GM18498 (cell line): ENCODE results near the gene SELENOK.

Experiments used
- ATAC-seq: cut with Tn5 transposase; IDR thresholded peaks from one replicate; pipeline ENCODE4 v1.9.1; 2021; ENCODE audit warnings: mild to moderate bottlenecking, moderate library complexity; ENCODE audit not compliant: unreplicated experiment

The SELENOK gene

DNA sequence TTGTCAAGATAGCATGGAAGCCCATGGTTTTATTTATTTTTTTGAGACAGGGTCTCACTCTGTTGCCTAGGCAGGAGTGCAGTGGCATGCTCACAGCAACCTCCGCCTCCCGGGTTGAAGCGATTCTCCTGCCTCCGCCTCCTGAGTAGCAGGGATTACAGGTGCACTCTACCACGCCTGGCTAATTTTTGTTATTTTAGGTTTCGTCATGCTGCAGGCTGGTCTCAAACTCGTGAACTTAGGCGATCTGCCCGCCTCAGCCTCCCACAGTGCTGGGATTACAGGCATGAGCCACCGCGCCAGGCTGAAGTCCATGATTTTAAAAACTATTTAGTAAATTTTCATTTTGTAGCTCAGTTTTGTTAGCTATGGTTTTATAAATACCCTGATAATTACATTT lies 7.0 kb downstream of the SELENOK start:
- no peak for ATAC-seq

DNA sequence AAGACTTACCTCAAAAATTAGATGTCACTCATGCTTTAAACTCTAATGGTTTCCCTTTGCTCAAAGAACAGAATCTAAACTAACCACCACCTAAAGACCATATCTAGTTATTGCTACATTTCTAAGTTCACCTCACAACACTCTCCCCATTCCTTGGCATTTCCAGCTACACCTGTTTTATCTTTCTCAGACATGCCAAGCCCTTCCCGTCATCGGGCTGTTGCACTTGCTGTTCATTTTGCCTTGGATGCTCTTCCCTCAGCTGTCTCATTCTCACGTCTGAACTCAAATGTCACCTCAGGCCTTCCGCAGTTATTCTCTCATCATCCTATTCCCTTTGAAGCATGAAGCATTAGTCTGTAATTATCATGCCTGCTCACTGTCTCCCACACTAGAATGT lies 8.7 kb downstream of the SELENOK start:
- no peak for ATAC-seq

DNA sequence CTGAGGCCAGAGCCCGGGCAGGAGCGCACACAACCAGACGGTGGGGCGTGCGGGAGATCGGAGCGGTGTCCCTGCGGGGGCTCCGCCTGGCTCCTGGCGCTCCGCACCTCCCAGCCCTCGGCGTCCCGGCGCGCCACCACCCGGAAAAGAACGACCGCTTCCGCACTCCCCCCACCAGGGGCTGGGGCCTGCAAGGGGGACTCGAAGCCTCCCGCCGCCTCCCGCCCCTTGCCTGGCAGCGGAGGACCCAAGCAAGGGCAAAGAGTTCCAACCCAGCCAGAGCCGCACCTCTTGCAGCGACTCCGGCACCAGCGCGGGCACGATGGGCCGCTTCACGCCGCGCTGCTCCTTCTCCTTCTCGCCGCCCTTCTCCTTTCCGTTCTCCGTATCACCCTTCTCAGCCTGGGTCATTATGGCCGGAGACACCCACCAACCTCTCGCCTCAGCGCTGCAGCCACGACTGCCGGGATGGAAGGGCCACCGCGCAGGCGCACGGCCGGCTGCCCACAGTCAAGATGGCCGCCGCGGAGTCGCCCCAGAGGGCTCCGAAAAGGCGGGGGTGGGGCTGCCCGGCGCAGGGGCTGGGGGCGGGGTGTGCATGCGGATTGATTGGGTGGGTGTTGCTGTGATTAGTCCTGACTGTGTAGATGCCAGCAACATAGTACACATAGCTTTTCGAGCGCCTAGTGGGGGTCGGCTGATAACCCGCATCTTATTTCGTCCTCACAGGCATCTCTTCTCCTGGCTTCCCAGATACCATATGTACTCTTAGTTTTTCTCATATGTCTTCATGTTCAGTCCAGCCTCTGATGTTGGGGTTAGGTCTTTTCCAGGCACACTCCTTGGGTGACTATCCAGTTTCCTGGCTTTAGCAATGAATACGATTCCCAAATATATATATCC lies 9.7 kb downstream of the SELENOK start, which contains the start of gene ACTR8:
ACTR8 (minus strand) TSS at position 462 of the 903 bp plus-strand sequence; CDS start at position 411, 51 bp downstream.
- ATAC-seq: peak; percentile 88

DNA sequence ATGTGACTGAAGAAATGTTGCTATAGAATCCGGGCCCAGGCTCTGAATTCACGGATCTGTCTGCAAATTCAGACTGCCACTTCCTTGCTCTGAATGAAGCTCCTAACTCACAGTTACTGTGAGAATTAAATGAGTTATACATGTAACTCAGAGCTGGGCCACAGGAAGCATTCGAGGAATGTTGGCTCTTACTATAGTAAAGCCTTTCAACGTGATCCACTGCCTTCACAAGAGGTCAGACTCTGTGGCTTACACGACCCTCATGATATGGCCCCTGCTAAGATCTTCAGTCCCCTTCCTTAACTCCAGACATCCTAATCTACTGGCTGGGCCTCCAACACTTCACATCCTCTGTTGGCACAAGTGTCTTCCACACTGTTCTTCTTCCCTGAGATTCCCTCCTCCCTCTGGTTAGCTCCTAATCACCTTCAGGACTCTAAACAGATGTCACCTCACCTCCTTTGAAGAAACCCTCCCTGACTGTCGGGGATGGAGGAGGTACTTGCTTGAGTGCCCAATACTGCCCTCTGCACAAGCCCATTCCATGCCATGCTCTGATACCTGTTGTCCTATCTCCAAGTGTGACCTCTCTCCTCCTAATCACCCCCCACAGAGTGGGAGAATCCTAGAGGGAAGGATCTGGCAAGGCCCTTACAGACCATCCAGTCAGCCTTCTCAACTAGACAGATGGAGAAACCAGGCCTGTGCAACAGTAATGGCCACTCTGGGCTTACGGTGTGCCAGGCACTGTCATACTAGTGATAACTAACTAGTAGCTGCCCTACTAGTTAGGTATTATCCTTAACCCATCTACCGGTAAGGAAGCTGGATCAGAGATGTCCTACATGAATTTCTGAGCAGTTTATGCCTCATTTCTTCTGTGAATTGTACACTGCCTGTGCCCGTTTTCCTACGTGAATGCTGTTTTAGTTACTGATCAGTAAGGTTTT lies 11.0 kb downstream of the SELENOK start:
- ATAC-seq: no peak

DNA sequence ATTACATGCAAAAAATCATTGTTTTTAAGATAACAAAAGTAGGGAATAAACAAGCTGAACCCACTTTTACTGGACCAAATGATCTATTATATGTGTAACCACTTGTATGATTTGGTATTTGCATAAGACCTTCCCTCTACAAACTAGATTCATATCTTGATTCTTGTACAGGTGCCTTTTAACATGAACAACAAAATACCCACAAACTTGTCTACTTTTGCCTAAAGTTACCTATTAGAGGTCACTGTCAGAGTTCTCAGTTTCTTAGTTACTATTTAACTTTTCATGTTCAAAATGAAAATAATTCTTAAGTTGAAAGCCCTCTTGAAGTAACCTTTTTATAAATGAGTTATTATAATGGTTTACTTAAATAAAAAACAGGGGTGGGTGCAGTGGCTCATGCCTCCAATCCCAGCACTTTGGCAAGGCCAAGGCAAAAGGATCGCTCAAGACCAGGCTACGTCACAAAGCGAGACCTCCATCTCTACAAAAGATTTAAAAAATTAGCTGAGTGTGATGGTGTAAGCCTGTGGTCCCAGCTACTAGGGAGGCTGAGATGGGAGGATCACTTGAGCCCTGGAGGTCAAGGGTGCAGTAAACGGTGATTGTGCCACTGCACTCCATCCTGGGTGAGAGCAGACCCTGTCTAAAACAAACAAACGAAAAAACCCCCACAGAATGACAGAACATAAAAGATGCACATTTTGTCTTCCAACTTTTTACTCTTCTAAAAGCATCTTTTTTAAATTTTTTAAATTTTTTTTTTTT lies 25.7 kb downstream of the SELENOK start:
- ATAC-seq: no peak

DNA sequence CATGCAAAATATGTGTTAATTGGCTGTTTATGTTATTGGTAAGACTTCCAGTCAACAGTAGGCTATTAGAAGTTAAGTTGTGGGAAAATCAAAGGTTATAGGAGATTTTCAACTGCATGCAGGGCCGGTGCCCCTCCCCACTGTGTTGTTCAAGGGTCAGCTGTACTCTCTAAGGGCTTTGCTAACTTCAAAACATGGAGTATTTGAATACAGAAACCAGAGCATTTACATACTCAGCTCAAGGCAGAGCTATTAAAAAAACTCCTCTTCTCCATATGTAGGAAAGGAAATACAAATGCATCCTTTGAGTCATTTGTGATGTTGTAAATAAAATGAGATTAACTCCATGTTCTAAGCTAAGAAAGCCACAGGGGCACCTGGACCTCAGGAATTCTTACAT lies 28.5 kb downstream of the SELENOK start:
- no peak for ATAC-seq

DNA sequence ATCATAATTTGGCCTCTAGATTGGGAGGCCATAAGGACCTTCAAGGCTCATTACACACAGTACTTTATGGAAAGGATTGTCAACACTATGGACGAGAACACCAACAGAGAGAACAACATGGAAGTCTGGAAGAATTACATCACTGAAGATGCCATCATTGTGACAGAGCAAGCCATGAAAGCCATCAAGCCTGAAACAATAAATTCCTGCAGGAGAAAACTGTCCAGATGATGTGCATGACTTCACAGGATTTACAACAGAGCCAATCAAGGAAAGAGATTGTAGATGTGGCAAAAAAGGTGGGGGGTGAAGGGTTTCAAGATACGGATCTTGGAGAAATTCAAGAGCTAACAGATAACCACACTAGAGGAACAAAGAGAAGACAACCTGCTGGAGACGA lies 29.4 kb downstream of the SELENOK start:
- ATAC-seq: no peak

DNA sequence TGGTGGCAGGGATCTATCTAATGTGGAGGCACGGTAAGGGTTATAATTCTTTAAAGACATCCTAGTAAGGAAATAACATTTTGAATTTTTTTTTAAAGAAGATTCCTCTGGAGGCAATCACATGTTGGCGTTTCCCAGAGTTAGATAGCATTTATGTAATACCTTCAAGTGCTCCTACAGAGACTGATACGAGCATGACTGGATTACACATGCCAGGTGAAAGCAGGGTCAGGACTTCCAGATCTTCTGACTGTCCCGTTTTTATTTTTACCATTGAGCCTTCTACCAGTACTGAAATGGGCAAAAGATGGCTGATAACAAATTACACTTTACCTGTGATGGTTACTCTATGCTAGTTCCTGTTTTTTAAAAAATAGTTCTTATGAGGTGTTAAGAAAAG lies 31.5 kb downstream of the SELENOK start:
- ATAC-seq: no peak

DNA sequence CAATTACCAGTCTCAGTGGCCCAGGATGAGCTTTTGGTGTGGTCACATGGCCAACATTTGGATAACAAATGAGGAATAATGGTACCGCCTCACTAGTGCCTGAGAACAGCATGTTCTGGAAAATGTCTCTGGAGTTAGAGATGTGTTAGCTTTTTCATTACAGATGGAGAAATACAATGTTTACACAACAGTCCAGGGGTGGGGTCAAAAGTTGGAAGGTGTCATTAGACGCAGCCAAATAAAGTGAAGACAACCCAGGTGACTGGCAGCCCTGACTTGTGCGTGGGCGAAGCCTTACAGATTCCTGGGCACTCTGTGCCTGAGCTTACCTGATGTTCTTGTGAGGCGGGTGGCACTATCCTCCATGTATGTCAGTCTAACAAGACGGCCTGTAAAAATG lies 32.5 kb downstream of the SELENOK start:
- ATAC-seq: no peak

DNA sequence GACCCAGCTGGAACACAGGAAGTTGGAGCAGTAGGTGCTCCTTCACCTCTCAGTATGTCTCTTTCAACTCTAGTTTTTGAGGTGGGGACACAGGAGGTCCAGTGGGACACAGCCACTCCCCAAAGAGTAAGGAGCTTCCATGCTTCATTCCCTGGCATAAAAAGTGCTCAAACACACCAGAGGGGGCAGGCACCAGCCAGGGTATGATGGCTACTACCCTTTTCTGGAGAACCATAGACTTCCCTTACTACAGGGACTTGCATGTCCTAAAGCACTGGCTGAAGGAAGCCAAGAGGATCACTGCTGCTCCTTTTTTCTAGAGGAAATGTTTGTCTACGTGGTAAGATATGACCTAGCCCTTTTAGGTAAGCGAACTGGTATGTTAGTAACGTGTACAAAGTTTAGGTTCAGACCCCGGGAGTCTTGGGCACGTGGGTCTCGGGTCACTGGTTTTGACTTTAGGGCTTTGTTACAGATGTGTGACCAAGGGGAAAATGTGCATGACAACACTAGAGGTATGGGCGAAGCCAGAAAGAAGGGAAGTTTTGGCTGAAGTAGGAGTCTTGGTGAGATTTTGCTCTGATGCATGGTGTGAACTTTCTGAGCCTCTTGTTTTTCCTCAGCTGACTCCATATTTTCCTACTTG lies 33.4 kb downstream of the SELENOK start:
- no peak for ATAC-seq

DNA sequence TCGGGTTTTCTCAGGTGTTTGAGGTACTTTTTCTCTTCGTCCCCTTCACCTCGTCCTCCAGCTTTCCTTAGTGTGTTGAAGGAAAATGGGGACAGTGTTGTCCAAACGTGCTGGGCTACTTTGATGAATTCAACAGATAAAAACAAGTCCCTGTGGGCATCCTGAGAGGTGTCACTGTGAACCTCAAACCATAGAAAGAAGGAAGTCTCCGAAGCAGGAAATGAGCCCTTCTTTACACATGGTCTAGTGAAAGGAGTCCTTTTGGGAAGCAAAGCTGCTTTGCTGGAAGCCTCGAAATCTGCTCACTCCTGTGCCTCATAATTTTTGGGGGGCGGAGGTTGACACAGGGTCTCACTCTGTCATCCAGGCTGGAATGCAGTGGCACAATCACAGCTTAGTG lies 34.7 kb downstream of the SELENOK start:
- ATAC-seq: peak; percentile 61

DNA sequence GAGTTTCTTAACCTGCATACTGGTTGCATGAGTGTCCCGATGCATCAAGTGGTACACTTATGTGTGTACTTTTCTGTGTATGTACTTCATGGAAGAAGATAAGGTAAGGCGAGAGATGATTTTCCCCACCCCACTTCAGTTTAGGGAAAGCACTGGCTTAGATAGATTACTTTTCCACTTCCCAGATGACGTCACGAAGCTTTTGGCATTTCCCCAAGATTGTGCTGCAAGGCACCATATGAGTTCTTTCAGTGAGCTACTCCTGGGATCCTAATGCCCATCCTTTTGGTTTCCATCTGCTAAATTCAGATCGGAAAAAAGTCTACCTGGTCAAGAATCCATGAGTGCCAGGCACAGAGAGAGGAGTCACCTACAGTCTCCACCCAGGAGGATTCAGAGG lies 40.8 kb downstream of the SELENOK start:
- no peak for ATAC-seq

DNA sequence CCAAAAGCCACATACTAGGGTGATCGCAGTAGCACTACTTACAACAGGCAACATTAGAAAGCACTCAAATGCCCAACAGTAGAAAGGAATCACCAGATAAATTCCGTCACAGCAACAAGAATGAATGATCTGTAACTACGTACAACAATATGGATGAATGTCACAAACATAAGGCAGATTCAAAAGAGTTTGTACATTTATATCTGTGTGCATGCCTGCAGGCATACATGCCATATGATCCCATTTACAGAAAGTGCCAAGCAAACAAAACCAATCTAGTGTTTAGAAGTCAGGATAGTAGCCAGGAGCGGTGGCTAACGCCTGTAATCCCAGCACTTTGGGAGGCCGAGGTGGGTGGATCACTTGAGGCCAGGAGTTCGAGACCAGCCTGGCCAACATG lies 41.7 kb downstream of the SELENOK start:
- no peak for ATAC-seq

DNA sequence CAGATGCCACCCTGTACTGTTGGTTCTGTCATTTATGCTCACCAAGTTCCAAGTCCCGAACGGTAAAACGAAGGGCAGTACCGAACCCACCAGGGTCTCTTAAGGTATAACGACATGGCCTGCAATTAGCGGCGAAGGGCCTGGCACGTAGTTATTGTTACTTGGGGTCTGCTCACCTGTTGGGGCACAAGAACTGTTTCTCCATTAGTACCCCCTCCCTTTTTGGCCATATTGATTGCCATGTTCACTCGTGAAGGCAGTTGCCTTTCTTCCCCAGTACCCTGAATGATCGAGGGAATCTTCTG lies 44.9 kb downstream of the SELENOK start:
- no peak for ATAC-seq

DNA sequence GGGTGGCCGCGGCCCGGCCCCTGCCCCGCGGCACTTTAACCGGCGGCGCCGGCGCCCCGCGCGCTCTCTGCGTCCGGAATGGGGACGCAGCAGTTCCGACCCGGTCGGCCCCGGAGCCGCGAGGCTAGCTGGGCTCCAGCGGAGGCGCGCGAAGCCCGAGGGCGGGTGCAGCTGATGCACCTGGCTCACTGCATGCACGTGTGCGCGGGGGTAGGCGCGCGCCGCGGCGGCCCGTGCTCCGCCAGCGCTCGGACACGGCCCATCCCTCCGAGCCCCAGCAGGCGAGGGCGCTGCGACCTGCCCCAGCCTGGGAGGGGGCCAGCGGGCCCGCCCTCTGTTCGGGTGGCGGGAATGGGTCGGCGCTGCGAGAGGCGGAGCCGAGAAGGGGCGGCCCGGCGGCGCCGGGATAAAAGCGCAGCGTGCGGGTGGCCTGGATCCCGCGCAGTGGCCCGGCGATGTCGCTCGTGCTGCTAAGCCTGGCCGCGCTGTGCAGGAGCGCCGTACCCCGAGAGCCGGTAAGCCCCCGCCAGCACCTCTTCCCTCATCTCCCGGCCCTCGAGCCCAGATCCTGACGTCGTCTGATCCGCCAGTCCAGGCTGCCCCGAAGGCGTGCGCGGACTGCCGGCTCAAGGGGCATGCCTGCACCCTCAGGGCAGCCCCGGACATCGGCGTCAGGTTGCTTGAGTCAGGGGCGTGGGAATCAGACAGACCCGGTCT lies 45.4 kb downstream of the SELENOK start, which contains the start of the genes CHDH and IL17RB:
CHDH (minus strand) TSS at position 286 of the 717 bp plus-strand sequence. CDS start 22,411 bp downstream, outside the sequence.
IL17RB (plus strand) TSS at position 435 of the 717 bp plus-strand sequence; CDS start at position 456, 21 bp downstream.
- ATAC-seq: peak; percentile 53

DNA sequence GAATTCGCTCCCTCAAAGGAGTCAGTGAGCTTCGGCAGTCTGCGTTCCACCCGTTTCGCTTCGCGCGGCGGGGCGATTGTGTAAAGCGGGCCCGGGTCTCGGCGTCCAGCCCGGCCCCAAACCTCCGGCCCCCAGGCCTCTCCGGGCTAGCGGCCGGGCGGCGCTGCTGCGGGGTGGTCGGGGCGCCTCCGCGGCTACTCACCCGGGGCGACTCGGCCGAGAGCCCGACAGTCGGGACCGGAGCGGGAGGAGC lies 45.9 kb downstream of the SELENOK start:
- peak; percentile 11 for ATAC-seq

DNA sequence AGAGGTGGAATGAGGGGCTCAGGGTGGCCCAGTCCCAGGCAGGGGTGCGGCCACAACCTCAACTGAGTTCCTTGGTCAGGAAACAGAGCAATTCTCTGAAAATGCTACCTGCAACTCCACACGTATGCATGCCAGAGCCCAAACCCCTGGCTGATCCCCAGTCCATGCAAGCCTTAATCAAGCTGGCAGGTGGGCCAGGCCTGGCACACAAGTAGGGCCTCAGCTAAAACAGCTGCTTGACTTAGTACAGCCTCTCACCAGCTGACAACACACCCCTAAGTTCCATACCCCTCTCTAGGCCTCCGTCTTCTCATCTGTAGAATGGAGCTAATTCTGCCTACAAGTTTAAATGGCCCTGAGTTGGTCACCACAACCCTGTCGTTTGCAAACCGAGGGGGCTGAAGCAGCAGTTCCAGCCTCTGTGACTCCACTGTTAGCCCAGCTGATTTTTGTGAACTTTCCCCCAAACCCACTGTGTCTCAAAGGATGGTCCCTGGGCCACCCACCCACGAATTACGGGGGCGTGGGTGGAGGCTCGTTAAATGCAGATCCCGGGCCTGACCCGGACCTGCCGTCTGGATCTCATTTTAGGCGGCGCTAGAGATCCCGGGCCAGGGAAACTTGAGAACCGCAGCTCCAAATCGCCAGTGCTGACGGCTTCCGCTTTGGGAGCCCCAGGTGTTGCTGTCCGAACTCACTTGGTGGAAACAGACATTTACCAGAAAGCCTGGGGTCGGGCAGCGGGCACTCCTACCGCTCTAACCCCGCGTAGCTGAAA lies 46.4 kb downstream of the SELENOK start:
- peak; percentile 18 for ATAC-seq

DNA sequence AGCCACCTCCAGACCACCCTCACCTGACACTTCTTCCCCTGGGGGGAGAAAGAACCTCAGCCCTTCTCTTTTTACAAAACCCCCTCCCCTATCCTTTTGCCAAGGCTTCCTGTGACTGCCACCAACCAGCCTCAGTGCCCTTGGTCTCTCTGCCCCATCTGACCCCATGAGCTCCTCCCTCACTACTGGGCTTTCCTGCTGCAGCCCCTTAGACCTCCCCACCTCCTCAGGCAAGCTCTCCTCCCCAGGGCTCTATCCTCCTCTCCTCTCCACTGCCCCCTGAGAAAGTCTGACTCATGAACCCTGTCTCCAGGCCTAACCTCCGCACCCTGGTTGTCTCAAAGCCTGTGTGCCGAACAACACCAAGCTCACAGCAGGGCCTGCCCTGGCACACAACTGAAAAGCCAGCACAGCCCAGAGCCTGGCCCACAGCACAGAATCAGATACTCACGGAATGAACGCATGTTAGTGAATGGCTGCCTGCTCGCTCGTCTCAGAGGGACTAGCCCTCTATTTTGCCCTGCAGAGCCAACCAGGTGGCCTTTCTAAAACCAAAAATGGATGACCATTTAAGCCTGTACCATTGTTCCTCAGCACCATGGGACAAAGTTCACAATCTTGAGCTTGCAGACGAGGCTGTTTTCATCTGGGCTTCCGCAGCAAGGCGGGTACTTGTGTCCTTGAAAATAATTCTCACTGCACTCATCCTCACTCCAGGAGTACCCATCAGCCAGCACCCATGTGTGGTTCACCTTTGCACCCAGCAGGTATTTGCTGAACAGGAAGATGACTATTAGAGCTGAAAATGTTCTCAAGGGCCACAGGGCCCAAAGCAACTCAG lies 47.2 kb downstream of the SELENOK start:
- no peak for ATAC-seq
